Measurements from ENCODE around the gene TUBB4B.

TUBB4B gene

GRCh38 chr9:137201205-137201868, 39.8 kb upstream of the TUBB4B start:
- H2BK5ac ChIP-seq (ENCODE audit: low read depth, low read length, poor library complexity) = peak overlapping the region; percentile 73
- peak overlapping the region; percentile 98 for H3K18ac ChIP-seq (ENCODE audit: low read length)
- H3K9me3 ChIP-seq (ENCODE audit: insufficient read depth, low read depth, low read length) = no peaks in the 10 kb centered on the region
- no peaks in the 10 kb centered on the region for H3K27me3 ChIP-seq (ENCODE audit: insufficient read depth, low read length)
- H2BK12ac ChIP-seq (ENCODE audit: low read length) = no peak overlapping the region
- peak overlapping the region; percentile 91 for H3K9ac ChIP-seq (ENCODE audit: low read length)
- peaks cover 7% of the 10 kb centered on the region for H3K79me1 ChIP-seq (ENCODE audit: low read length)
- H3K4me1 ChIP-seq (ENCODE audit: control insufficient read depth in 1 of 2, insufficient read depth in 2 of 2, low read length in 2 of 2) = peaks cover 21 to 43% of the 10 kb centered on the region in 2 experiments
- peak overlapping the region; percentile 93 for H3K4me2 ChIP-seq (ENCODE audit: low read length)
- H3K36me3 ChIP-seq (ENCODE audit: control insufficient read depth in 1 of 2, insufficient read depth in 2 of 2, low read length in 2 of 2) = no peaks in the 10 kb centered on the region
- peak overlapping the region; percentile 89 for H2AFZ ChIP-seq (ENCODE audit: insufficient read depth, low read length, poor library complexity)
- H4K12ac ChIP-seq (ENCODE audit: low read depth, low read length) = peak overlapping the region; percentile 91
- WGBS (ENCODE audit: extremely low coverage, insufficient coverage, insufficient read length) = no CpG with 5 or more reads among the region's 23 CpGs
- H4K91ac ChIP-seq (ENCODE audit: low read depth, low read length) = peak overlapping the region; percentile 89
- H3K14ac ChIP-seq (ENCODE audit: low read length) = peak overlapping the region; percentile 97
- peak overlapping the region; percentile 98 for H4K8ac ChIP-seq (ENCODE audit: low read depth, low read length)
- peak overlapping the region; percentile 85 for H3K4ac ChIP-seq (ENCODE audit: low read depth, low read length)
- peak overlapping the region; percentile 96 for H2AK5ac ChIP-seq (ENCODE audit: low read length)
- H3K27ac ChIP-seq (ENCODE audit: low read depth, low read length) = peak overlapping the region; percentile 39
- H2BK120ac ChIP-seq (ENCODE audit: insufficient read depth, low read length, poor library complexity) = peak overlapping the region; percentile 70
- no peak overlapping the region for H3K23ac ChIP-seq (ENCODE audit: low read length)
- no peak for DNase-seq
- H3K4me3 ChIP-seq (ENCODE audit: low read depth, low read length) = peak overlapping the region; percentile 85
- H3K79me2 ChIP-seq (ENCODE audit: control insufficient read depth, insufficient read depth, low read length, poor library complexity) = peaks cover 17% of the 10 kb centered on the region

- Histone ChIP-seq H3K23ac (ENCODE audit: low read length) (no peak overlapping the region), H2AFZ (ENCODE audit: insufficient read depth, low read length, poor library complexity) (no peak overlapping the region), H3K9ac (ENCODE audit: low read length) (no peak overlapping the region), H3K27me3 (ENCODE audit: insufficient read depth, low read length) (no peaks in the 10 kb centered on the region), H3K36me3 (ENCODE audit: control insufficient read depth in 1 of 2, insufficient read depth in 2 of 2, low read length in 2 of 2) (peaks cover 2 to 5% of the 10 kb centered on the region in 2 experiments), H4K91ac (ENCODE audit: low read depth, low read length) (no peak overlapping the region), H2BK120ac (ENCODE audit: insufficient read depth, low read length, poor library complexity) (no peak overlapping the region), H4K12ac (ENCODE audit: low read depth, low read length) (no peak overlapping the region), H3K18ac (ENCODE audit: low read length) (no peak overlapping the region), H3K4me3 (ENCODE audit: low read depth, low read length) (no peak overlapping the region), H3K27ac (ENCODE audit: low read depth, low read length) (no peak overlapping the region), H3K14ac (ENCODE audit: low read length) (no peak overlapping the region), H3K9me3 (ENCODE audit: insufficient read depth, low read depth, low read length) (no peaks in the 10 kb centered on the region), H3K4me1 (ENCODE audit: control insufficient read depth in 1 of 2, insufficient read depth in 2 of 2, low read length in 2 of 2) (peaks cover 25 to 37% of the 10 kb centered on the region in 2 experiments), H4K8ac (ENCODE audit: low read depth, low read length) (no peak overlapping the region), H3K4ac (ENCODE audit: low read depth, low read length) (no peak overlapping the region), H3K79me1 (ENCODE audit: low read length) (peaks cover 7% of the 10 kb centered on the region), H3K79me2 (ENCODE audit: control insufficient read depth, insufficient read depth, low read length, poor library complexity) (peaks cover 18% of the 10 kb centered on the region), H2BK12ac (ENCODE audit: low read length) (no peak overlapping the region), H2AK5ac (ENCODE audit: low read length) (no peak overlapping the region), H2BK5ac (ENCODE audit: low read depth, low read length, poor library complexity) (no peak overlapping the region), H3K4me2 (ENCODE audit: low read length) (no peak overlapping the region)
- WGBS (ENCODE audit: extremely low coverage, insufficient coverage, insufficient read length) = no CpG with 5 or more reads among the region's 8 CpGs
- DNase-seq = no peak
Measured at GRCh38 chr9:137202966-137203365, 38.1 kb upstream of the TUBB4B start.

- peaks cover 9 to 12% of the 10 kb centered on the region in 2 experiments for H3K36me3 ChIP-seq (ENCODE audit: control insufficient read depth in 1 of 2, insufficient read depth in 2 of 2, low read length in 2 of 2)
- H2BK5ac ChIP-seq (ENCODE audit: low read depth, low read length, poor library complexity) = no peak overlapping the region
- H3K4ac ChIP-seq (ENCODE audit: low read depth, low read length) = peak overlapping the region; percentile 77
- H3K18ac ChIP-seq (ENCODE audit: low read length) = peak overlapping the region; percentile 1
- peak overlapping the region; percentile 86 for H3K9ac ChIP-seq (ENCODE audit: low read length)
- peak overlapping the region; percentile 67 for H3K14ac ChIP-seq (ENCODE audit: low read length)
- H2BK12ac ChIP-seq (ENCODE audit: low read length) = no peak overlapping the region
- no peak overlapping the region for H3K27ac ChIP-seq (ENCODE audit: low read depth, low read length)
- DNase-seq = no peak
- WGBS (ENCODE audit: extremely low coverage, insufficient coverage, insufficient read length) = no CpG with 5 or more reads among the region's 21 CpGs
- H2AK5ac ChIP-seq (ENCODE audit: low read length) = peak overlapping the region; percentile 77
- peak overlapping the region; percentile 98 for H3K4me3 ChIP-seq (ENCODE audit: low read depth, low read length)
- H4K8ac ChIP-seq (ENCODE audit: low read depth, low read length) = peak overlapping the region; percentile 99
- H4K12ac ChIP-seq (ENCODE audit: low read depth, low read length) = peak overlapping the region; percentile 83
- no peak overlapping the region for H3K23ac ChIP-seq (ENCODE audit: low read length)
- H2AFZ ChIP-seq (ENCODE audit: insufficient read depth, low read length, poor library complexity) = no peak overlapping the region
- H3K4me2 ChIP-seq (ENCODE audit: low read length) = peak overlapping the region; percentile 85
- H3K79me2 ChIP-seq (ENCODE audit: control insufficient read depth, insufficient read depth, low read length, poor library complexity) = peaks cover 18% of the 10 kb centered on the region
- H3K79me1 ChIP-seq (ENCODE audit: low read length) = peaks cover 7% of the 10 kb centered on the region
- H4K91ac ChIP-seq (ENCODE audit: low read depth, low read length) = peak overlapping the region; percentile 79
- H2BK120ac ChIP-seq (ENCODE audit: insufficient read depth, low read length, poor library complexity) = no peak overlapping the region
- no peaks in the 10 kb centered on the region for H3K9me3 ChIP-seq (ENCODE audit: insufficient read depth, low read depth, low read length)
- no peaks in the 10 kb centered on the region for H3K27me3 ChIP-seq (ENCODE audit: insufficient read depth, low read length)
- H3K4me1 ChIP-seq (ENCODE audit: control insufficient read depth in 1 of 2, insufficient read depth in 2 of 2, low read length in 2 of 2) = peaks cover 16 to 20% of the 10 kb centered on the region in 2 experiments
Measured at GRCh38 chr9:137204731-137205125, 36.4 kb upstream of the TUBB4B start.

GRCh38 chr9:137205126-137206069, 35.7 kb upstream of the TUBB4B start, which contains the start of the genes NDOR1 and TMEM203:
Gene NDOR1 (plus strand): TSS chr9:137205700. CDS start chr9:137205778, 78 bp downstream.
Gene TMEM203 (minus strand): TSS chr9:137205648. CDS start chr9:137205414, 234 bp downstream.
- Histone ChIP-seq H3K27me3 (ENCODE audit: insufficient read depth, low read length) (no peaks in the 10 kb centered on the region), H2BK120ac (ENCODE audit: insufficient read depth, low read length, poor library complexity) (peak within 1 kb of the TSS; percentile 79), H2AK5ac (ENCODE audit: low read length) (peak within 1 kb of the TSS; percentile 90), H3K9ac (ENCODE audit: low read length) (peak within 1 kb of the TSS; percentile 99), H3K4ac (ENCODE audit: low read depth, low read length) (peak within 1 kb of the TSS; percentile 96), H3K79me1 (ENCODE audit: low read length) (peaks cover 7% of the 10 kb centered on the region), H4K8ac (ENCODE audit: low read depth, low read length) (peak within 1 kb of the TSS; percentile 99), H3K4me3 (ENCODE audit: low read depth, low read length) (peak within 1 kb of the TSS; percentile 98), H2BK5ac (ENCODE audit: low read depth, low read length, poor library complexity) (peak within 1 kb of the TSS; percentile 65), H3K14ac (ENCODE audit: low read length) (peak within 1 kb of the TSS; percentile 97), H3K36me3 (ENCODE audit: control insufficient read depth in 1 of 2, insufficient read depth in 2 of 2, low read length in 2 of 2) (peaks cover 12 to 16% of the 10 kb centered on the region in 2 experiments), H3K79me2 (ENCODE audit: control insufficient read depth, insufficient read depth, low read length, poor library complexity) (peaks cover 18% of the 10 kb centered on the region), H2BK12ac (ENCODE audit: low read length) (no peak within 1 kb of the TSS), H3K9me3 (ENCODE audit: insufficient read depth, low read depth, low read length) (no peaks in the 10 kb centered on the region), H3K4me2 (ENCODE audit: low read length) (peak within 1 kb of the TSS; percentile 85), H3K23ac (ENCODE audit: low read length) (peak within 1 kb of the TSS; percentile 29), H3K27ac (ENCODE audit: low read depth, low read length) (peak within 1 kb of the TSS; percentile 39), H3K4me1 (ENCODE audit: control insufficient read depth in 1 of 2, insufficient read depth in 2 of 2, low read length in 2 of 2) (peaks cover 16 to 20% of the 10 kb centered on the region in 2 experiments), H2AFZ (ENCODE audit: insufficient read depth, low read length, poor library complexity) (peak within 1 kb of the TSS; percentile 96), H3K18ac (ENCODE audit: low read length) (peak within 1 kb of the TSS; percentile 97), H4K91ac (ENCODE audit: low read depth, low read length) (peak within 1 kb of the TSS; percentile 89), H4K12ac (ENCODE audit: low read depth, low read length) (peak within 1 kb of the TSS; percentile 98)
- WGBS (ENCODE audit: extremely low coverage, insufficient coverage, insufficient read length) = no CpG with 5 or more reads among the region's 98 CpGs
- DNase-seq = peak; percentile 85 to 95
